NCI-H446 (cell line): Measurements from ENCODE around the gene KRTAP15-1.

Experiments used
- DNase-seq, 2 experiments: peaks; one replicate each; lab custom pipeline; 2025; lab: John Stamatoyannopoulos, UW

Gene KRTAP15-1

GRCh38 chr21:30439975-30440374, at the start of gene KRTAP15-1:
KRTAP15-1 (plus strand) TSS chr21:30440275; CDS start chr21:30440328, 53 bp downstream.
- DNase-seq: no peak

GRCh38 chr21:30391492-30392025, 48.5 kb upstream of the KRTAP15-1 start:
- peak; percentile 59 to 86 for DNase-seq

- no peak for DNase-seq
Observed at GRCh38 chr21:30395731-30396130, 44.3 kb upstream of the KRTAP15-1 start, which contains the start of gene KRTAP13-1. KRTAP13-1 (plus strand) TSS chr21:30396031; CDS start chr21:30396087, 56 bp downstream.

- DNase-seq: peak; percentile 97 to 99
Observed at GRCh38 chr21:30408782-30409494, 31.1 kb upstream of the KRTAP15-1 start.

GRCh38 chr21:30415993-30416392, 24.1 kb upstream of the KRTAP15-1 start:
- DNase-seq: no peak

- no peak for DNase-seq
Observed at GRCh38 chr21:30425826-30426225, 14.2 kb upstream of the KRTAP15-1 start, which contains the start of gene KRTAP13-3. KRTAP13-3 (minus strand) TSS chr21:30425926; CDS start chr21:30425912, 14 bp downstream.

- no peak for DNase-seq
Observed at GRCh38 chr21:30426731-30427130, 13.3 kb upstream of the KRTAP15-1 start.

GRCh38 chr21:30430170-30430655, 9.9 kb upstream of the KRTAP15-1 start, which contains the start of gene KRTAP13-4:
KRTAP13-4 (plus strand) TSS chr21:30430220; CDS start chr21:30430276, 56 bp downstream.
- no peak for DNase-seq

- peak; percentile 5 to 53 for DNase-seq
Observed at GRCh38 chr21:30434033-30434631, 5.9 kb upstream of the KRTAP15-1 start.

GRCh38 chr21:30437010-30437565, 3.0 kb upstream of the KRTAP15-1 start:
- DNase-seq: peak; percentile 72 to 89

GRCh38 chr21:30443226-30443625, 3.2 kb downstream of the KRTAP15-1 start:
- DNase-seq: no peak

- DNase-seq: peak in 1 of 2 experiments; percentile 7
Observed at GRCh38 chr21:30444204-30444603, 4.1 kb downstream of the KRTAP15-1 start.

- no peak for DNase-seq
Observed at GRCh38 chr21:30447056-30447455, 7.0 kb downstream of the KRTAP15-1 start.

- DNase-seq: no peak
Observed at GRCh38 chr21:30448514-30448913, 8.4 kb downstream of the KRTAP15-1 start.

GRCh38 chr21:30463713-30464112, 23.6 kb downstream of the KRTAP15-1 start:
- DNase-seq: peak in 1 of 2 experiments; percentile 44

- DNase-seq: no peak
Observed at GRCh38 chr21:30468900-30469714, 29.0 kb downstream of the KRTAP15-1 start.

- no peak for DNase-seq
Observed at GRCh38 chr21:30478004-30478403, 37.9 kb downstream of the KRTAP15-1 start.

- DNase-seq: no peak
Observed at GRCh38 chr21:30479259-30479658, 39.2 kb downstream of the KRTAP15-1 start.

GRCh38 chr21:30480145-30480544, 40.1 kb downstream of the KRTAP15-1 start, which contains the start of gene KRTAP19-1:
KRTAP19-1 (minus strand) TSS chr21:30480367; CDS start chr21:30480317, 50 bp downstream.
- no peak for DNase-seq

GRCh38 chr21:30482130-30482529, 42.1 kb downstream of the KRTAP15-1 start:
- DNase-seq: no peak

GRCh38 chr21:30486180-30486579, 46.1 kb downstream of the KRTAP15-1 start:
- no peak for DNase-seq
